Forelimb muscle (tissue), 1 donor: Measurements from ENCODE around the gene WFS1. TPM values are rescaled to one million over a fixed set of nuclear protein-coding genes. Genes with fewer than 3 reads are reported as not detected.

Source experiments
- DNase-seq: peaks from one replicate; pipeline ENCODE4 v3.0.0-alpha.2; 2013; ENCODE audit warnings: low read depth
- polyA plus RNA-seq: library from polyadenylated mRNA; unstranded; fragments of 120-200 nt; gene quantifications from one replicate; pipeline ENCODE4 v1.2.1, GENCODE V29; 2013; ENCODE audit not compliant: insufficient read length

WFS1 gene, protein sequence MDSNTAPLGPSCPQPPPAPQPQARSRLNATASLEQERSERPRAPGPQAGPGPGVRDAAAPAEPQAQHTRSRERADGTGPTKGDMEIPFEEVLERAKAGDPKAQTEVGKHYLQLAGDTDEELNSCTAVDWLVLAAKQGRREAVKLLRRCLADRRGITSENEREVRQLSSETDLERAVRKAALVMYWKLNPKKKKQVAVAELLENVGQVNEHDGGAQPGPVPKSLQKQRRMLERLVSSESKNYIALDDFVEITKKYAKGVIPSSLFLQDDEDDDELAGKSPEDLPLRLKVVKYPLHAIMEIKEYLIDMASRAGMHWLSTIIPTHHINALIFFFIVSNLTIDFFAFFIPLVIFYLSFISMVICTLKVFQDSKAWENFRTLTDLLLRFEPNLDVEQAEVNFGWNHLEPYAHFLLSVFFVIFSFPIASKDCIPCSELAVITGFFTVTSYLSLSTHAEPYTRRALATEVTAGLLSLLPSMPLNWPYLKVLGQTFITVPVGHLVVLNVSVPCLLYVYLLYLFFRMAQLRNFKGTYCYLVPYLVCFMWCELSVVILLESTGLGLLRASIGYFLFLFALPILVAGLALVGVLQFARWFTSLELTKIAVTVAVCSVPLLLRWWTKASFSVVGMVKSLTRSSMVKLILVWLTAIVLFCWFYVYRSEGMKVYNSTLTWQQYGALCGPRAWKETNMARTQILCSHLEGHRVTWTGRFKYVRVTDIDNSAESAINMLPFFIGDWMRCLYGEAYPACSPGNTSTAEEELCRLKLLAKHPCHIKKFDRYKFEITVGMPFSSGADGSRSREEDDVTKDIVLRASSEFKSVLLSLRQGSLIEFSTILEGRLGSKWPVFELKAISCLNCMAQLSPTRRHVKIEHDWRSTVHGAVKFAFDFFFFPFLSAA
- polyA plus RNA-seq: 18.5 TPM

DNA sequence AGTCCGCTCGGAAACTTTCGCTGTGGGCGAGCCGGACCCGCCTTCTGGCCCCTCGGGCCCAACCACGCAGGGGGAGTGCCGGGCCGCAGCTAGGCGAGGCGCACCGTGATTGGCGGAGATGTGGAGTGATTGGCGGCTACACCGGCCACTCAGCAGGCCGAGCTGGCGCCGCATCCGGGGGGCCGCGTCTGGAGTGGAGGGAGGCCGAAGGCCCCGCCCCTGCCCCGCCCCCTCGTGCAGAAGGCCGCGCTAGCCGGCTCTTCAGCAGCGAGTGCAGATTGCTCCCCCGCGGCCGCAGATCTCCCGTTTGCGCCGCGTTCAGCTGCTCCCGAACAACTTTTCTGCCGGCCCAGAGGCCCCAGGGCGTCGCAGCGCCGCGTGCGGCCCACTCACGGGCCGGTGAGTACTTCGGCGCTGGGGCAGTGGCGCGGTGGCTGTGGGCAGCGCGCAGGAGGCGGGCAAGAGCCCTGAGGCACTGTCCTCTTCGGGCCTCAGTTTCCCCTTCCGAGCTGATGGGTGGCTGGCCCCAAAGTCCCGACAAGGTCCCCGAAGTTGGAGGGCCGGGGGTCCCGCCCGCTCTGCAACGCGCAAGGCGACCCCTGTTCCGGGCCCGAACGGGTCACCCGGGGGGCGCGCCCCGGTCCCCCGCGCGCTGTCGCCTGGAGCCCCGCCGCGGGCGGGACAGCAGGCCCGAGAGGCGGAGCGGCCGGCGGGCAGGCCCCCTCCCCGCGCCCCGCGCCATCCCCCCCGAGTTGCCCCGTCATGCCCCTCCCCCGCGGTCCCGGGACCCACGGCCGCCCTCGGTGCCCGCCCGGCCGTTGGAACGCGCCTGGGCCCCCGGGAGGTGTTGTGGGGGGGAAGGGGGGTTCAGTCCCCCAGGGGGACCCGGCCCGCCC lies at the start of gene WFS1:
Gene WFS1 (plus strand): TSS at position 235 of the 896 bp plus-strand sequence. CDS start 7,606 bp downstream, outside the sequence.
- DNase-seq: peak; percentile 94

DNA sequence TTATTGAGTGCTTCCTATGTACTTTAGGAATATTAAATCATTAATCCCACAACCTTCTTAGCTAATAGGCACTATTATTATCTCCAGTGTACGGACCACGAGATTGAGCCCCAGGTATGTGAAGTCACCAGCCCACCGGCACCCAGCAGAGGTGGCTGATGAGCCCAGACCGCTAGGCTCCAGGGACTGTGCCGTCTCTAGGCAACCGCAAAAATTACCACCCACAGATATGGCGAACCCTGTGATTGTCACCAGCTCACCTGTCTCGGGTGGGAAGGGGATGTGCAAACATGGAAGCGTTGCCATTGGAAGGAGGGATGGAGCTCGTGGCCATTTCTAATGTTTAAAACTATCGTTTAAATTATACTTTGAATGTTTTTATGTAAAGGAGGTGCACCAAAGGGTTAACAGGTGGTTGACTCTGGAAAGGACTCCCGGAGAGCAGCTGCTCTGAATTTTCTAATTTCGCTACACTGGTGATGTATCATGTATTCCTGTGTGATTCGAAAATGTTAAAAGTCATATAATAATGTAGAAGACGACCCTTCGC lies 48.3 kb upstream of the WFS1 start:
- no peak for DNase-seq

DNA sequence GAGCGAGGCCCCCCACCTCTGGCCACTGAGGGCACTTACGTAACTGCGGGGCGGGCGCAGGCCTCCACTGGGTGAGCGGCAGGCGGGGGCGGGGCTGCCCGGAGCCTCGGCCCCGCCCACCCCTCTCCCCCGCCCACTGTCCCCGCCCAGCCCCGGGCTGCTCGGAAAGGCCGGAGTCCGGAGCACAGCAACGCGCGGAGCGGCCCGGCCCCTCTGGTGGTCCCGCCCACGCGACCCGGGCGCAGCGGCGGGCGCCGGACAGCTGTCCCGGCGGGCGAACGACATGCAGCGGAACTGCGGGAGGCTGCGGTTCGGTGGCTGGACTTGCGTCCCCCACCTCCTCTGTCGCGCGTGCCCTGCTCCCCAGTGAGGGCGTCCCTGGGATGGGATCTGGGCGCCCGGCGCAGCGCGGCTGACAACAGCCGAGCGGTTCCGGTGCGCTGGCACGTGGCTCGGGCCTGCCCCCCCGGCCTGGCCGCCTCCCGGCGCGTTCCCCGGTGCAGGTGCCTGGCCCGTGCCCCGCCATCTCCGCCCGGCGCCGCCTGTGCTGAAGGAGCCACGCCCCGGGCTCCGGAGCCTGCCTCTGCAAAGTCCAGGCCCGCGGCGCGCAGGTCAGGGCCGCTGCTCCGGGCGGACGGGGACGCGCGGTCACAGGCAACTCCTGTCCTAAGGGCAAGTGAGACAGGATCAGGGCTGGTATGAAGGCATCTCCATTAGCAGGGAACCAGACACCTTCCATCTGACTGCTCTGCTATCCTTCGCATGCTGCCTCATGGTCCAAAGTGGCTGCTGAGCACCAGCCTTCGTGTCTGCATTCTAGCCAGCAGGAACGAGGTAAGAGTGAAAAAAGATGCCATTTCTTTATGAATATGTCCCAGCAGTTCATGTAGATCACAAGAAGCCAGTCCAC lies 47.5 kb upstream of the WFS1 start:
- no peak for DNase-seq

DNA sequence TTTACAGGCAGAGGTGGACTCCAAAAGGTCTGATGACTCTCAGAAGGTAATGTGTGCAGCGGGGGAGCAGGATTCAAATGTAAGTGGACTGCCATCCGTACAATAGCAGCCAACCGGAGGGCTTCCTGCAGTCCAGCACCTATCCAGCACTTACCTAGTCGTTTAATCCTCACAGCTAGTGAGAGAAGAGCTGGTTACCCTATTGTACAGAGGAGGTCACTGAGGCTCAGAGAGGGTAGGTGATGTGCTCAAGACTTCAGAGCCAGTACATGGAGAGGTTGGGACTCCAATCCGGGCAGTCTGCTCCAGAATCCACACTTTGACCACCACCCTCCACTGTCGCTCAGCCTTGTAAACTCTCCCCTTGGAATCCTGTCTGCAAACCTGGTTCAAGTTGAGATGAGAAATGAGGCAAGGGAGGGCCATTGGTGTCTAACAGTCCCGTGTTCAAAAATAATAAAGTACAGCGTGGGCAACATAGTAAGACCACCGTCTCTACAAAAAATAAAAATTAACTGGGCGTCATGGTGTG lies 46.8 kb upstream of the WFS1 start:
- DNase-seq: no peak

DNA sequence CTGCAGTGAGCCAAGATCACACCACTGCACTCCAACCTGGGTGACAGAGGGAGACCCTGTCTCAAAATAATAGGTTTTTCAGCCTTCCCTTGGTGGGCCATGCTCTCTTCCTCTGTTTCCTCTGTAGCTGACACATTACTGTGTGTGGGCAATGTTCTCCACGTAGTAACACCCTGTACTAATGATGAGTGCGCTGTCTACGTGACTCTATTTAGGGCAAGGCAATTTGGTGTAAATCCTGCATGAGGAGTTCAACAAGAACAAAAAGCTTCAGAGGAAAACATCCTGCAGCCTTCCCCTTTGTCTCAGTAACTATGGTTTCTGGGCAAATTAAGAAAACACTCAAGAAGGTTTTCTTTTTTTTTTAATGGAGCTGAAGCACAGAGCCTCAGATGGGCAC lies 44.9 kb upstream of the WFS1 start:
- DNase-seq: no peak

DNA sequence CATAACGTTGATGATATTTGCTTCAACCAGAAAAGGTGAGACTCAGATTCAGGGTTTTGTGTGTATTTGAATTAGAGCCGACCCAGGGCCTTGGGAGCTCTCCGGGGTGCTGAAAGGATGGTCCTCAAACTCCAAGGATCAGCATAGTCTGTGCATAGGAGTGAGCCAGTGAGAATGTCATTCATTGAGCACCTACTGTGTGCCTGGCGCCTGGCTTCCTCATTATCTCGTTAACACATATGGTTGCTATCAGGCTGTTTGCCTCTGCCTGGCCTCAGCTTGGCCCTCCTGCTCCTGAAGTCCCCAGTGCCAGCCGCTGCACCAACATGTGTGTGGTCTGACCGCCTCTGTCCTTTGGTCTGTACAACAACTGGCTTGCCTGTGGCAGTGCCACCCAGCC lies 44.2 kb upstream of the WFS1 start:
- DNase-seq: no peak

DNA sequence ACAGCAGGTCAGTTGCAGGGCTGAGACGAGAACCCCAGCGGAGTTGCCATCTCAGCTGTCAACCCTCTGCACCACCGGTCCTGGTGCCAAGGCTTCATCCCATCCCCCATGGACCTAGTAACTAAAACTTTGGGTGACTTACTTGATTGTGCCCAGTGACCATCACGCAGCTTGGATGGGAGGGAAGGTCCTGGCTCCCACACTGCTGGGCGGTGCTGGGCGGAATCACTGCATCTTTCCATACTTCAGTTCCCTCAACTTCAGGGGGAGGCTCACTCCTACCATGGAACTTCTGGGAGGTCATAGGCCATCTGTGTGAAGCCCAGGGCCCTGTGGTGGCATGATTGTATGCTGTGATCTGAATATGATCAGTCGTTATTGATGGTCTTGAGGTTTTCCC lies 43.1 kb upstream of the WFS1 start:
- no peak for DNase-seq

DNA sequence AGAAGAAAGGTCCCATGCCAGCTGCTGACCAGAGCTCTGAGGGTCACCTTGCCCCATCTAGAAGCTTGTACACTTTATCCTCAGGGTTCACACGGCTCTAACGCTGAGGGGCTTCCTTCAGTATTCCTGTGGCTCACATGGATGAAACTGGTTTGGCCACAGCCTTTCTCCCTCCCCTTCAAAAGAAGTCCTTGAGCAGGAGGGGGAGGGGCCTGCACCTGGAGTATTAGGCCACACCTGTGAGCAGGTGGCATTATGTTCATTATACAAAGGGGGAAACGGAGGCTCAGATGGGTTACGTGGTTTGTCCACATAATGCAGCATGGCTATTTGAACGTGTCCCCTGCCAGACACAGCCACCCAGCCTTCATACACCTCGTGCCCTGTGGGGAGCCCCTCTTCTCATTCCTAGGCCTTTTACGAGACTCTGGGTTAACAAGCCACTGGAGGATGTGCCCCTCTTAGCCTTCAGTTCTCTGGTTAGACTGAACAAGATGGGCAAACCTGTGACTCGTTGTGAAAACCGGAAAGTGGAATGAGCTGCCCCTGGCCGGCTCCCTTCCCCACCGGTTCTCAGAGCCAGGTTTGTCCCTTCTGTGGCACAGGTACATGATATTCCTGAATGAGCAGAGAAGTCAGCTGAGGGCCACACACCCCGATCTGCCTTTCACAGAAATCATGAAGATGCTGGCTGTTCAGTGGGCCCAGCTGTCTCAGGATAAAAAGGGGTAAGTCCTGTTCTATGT lies 42.1 kb upstream of the WFS1 start:
- no peak for DNase-seq

DNA sequence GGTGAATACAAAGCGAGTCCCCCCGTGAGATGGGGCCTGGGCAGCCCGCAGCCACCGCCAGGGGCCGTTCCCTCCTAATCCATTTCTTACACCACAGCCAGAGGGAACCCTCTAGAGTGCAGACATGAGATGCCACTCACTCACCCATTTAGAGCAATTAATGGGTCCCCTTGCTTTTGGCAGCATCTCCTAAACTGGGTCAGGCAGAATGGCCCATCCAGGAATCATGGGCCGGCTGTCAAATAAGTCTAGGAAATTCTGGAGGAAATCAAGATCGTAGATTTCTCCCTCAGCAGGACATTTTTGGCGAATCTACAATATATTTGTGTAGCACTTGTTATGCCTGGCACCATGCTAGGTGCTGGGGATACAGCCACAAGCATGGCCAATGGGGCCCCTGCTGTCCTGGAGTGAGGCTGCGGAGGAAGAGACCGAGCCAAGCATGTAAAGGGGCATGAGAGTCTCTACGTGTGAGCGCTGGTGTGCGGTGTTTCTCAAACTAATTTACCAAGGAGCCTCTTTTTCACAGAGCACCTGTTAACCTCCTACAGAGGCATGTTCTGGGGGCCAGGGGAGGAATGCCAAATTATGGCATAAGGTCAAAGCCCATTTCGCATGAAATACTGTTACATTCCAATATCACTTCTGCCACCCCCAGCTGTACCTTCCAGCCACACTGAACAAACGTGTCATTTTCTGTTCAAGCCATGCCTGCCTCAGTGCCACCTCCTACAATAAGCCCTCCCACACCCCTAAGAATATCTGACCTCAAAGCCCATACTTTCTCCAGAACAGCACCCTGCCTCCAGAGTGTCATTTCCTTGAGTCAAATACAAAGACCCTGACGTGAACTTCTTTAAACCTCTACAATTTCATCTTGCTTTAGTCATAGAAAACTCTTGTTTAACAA lies 41.2 kb upstream of the WFS1 start:
- no peak for DNase-seq

DNA sequence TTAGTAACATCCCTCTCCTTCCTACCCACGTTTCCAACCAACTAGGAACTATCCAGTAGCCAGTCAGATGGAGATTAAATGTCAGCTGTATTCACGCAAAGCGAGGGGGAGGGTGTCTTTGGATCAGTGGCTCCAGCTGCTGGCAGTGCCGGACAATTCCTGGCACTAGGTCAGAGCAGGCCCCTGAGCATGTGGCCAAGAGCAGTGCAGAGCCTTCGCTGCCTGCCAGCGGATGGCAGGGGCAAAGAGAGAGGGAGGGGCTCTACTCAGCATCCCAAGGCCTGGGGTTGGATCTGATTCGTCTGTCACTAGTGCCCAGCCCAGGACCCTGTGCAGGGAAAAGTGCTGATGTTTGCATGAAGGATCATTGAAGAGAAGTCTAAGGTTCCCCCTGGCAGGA lies 40.6 kb upstream of the WFS1 start:
- no peak for DNase-seq

DNA sequence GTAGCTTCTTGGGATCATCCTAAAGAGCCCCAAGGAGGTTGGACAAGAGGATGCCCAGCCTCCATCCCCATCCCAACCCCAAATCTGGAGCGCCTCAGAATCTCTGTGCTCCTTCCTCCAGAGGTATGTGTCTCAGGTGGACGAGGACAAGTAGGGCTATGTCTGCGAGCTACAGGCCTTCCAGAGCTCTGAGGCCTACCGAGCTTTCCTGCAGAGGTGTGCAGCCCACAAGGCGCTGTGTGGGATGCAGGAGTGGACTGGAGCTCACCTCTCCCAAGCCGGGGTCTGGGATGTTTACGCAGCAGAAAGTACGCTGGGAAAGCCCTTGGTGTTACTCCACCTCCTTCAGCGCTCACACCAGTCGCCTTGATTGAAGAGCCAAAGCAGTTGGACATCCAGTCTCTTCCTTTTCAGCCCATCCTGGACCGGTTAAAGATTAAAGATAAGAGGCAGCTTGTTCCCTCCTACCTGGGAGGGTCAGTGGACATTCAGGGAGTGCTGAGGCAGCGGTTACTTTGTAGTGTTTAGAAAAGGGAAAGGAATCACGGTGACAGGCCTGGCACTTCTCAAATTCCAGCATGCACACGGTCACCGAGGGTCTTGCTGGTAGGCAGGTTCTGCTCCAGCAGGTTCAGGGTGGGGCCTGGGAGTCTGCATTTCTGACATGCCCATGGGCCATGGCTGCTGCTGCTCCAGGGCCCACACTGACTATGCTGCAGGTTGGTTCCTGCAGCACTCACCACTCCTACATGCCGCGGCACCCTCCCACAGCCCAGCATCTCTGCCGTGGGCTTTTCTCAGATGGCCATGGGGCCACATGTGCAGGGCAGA lies 39.8 kb upstream of the WFS1 start:
- no peak for DNase-seq

DNA sequence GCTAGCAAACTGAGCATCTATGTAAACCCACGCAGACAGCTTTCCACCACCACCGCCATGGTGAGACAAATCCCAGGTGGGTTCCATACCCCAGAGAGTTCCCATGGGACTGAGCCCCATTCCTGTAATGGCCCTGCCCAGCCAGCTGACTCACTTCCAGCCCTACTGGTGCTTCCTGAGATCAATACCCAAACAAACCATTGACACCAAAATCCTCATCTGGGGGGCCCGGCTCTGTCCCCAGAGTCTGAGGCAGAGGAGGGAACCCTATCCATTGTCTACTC lies 39.2 kb upstream of the WFS1 start:
- no peak for DNase-seq

DNA sequence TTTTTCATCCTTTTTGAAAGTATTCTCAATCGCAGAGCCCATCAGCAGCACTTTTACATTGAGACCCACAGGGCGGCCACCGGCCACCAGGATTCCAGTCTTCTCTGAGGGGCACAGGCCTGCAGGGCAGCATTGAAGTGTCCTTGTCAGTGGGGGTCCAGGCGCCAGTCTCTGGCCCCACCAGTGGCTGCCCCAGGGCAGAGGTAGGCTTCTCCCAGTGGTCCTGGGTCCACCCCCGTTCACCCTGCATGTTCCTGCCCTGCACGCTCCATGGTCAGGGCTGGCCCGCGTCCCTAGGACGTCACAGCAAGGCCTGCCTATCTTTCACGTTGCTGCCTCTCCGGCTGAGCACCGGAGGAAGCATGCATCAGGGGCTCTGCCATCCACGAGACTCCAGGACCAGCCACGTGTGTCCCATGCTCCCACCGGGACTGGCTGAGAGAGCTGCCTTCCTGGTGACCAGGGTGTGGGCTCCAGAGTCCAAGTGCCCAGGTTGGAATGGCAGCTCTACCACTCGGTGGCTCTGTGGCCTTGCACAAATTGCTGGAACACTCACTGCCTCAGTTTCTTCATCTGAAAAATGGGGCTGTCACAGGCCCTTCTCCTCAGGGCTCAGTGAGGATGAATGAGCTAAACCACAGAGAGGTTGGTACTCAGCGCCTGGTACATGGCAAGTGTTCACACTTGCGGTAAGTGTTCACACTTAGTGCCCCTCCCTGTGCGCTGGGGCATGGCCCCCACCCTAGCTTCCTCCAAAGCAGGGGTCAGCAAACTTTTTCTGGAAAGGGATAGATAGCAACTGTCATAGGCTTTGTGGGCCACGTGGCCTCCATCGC lies 38.6 kb upstream of the WFS1 start:
- DNase-seq: no peak

DNA sequence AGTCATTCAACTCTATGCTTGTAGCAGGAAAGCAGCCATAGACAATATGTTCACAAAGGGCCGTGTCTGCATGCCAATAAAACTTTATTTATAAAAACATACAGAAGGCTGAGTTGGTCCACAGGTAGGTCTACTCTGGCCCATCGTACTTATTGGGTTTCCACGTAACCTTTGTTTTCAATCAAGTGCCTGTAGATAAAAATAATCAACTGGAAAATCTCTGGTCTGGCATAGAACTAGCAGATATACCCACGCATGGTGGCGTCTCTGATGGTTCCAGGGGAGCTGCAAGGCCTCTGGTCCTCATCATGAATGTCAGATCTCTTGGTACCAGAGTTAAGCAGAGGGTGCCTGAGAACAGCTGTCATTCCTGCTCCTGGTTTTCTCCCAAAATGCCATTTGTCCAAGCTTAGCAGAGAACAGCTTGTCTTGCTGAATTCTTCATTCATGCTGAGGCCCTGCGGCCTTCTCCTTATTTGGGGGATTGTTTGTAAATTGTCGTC lies 37.9 kb upstream of the WFS1 start:
- no peak for DNase-seq

DNA sequence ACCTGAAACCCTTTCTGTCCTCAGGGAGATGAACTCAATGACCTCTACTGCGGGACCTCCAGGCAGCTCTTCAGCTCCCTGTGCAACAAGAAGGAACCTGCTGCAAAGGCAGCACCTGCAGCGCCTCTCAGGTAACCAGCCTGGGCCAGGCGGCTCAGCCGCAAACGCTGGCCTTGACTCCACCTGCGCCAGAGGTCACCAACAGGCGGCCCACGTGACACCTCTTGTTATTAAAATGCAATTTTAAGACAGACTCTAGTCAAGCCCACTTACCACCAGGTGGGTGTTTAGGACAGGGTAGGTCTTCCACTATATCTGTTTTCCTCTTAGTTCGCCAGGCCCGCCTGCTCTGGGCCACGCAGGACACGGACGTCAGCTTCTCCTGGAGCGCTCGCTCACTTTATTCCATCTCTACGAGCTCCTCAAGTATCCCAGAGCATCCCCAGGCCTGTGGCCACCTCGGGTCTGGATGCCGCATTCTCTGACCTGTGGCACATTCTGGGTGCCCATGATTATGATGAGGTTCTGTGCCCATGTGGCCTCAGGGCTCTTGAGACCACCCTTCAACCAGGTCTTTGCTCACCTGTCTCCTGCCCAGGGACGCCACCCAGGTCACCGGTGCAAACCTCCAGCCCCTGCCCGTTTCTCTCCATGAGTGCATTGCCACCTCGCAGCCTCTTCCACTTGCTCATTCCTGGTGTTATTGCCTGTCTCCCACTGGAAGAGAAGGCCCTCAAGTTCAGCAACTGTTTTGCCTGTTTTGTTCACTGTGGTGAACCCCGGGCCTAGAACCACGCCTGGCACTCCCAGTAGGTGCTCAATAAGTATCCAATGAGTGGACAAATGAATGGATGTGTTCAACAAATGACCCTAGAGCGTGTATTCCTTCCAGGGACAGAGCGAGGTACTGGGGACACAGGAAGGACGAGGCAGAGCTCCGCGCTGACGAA lies 36.5 kb upstream of the WFS1 start:
- no peak for DNase-seq
